Kidney (tissue), 14 donors: ENCODE results near the gene PRLR. TPM values are rescaled to one million over a fixed set of nuclear protein-coding genes. Genes with fewer than 3 reads are reported as not detected.

Experiments used
- DNase-seq, 5 donors: peaks; one replicate each; pipeline ENCODE4 v3.0.0-alpha.2; 2013 to 2020
- FAIRE-seq: peaks from 2 replicates; lab custom pipeline; 2012; peaks lifted over from hg19 to GRCh38; lab: Jason Lieb, UNC
- H3K27ac ChIP-seq, 2 donors: one replicate each; pipeline ENCODE4 v1.7.0; 2013; ENCODE audit warnings: low read depth in 2 of 2, low read length in 2 of 2, inconsistent platforms in 1 of 2
- H3K27me3 ChIP-seq: one replicate; pipeline ENCODE4 v1.7.1; 2013; ENCODE audit warnings: low read length, inconsistent platforms; ENCODE audit not compliant: control insufficient read depth, insufficient read depth
- H3K36me3 ChIP-seq, 3 donors: one replicate each; pipeline versions ENCODE4 v1.7.0 to v1.7.1; 2013; ENCODE audit warnings: low read length in 3 of 3, control low read depth in 1 of 3, inconsistent platforms in 1 of 3; ENCODE audit not compliant: insufficient read depth in 3 of 3, control insufficient read depth in 2 of 3
- H3K4me1 ChIP-seq, 3 donors: one replicate each; pipeline versions ENCODE4 v1.7.0 to v1.7.1; 2013; ENCODE audit warnings: low read length in 3 of 3, inconsistent platforms in 1 of 3, low read depth in 1 of 3; ENCODE audit not compliant: control insufficient read depth in 2 of 3, insufficient read depth in 2 of 3
- H3K4me3 ChIP-seq, 3 donors: one replicate each; pipeline versions ENCODE4 v1.7.0 to v1.8.1; 2013; ENCODE audit warnings: low read length in 3 of 3, control low read depth in 1 of 3, inconsistent platforms in 1 of 3
- H3K9ac ChIP-seq, 3 donors: one replicate each; pipeline versions ENCODE4 v1.7.0 to v1.7.1; 2013; ENCODE audit warnings: low read length in 3 of 3, control low read depth in 1 of 3, inconsistent platforms in 1 of 3
- H3K9me3 ChIP-seq, 3 donors: one replicate each; pipeline versions ENCODE4 v1.7.0 to v1.7.1; 2013; ENCODE audit warnings: low read length in 3 of 3, control low read depth in 1 of 3, inconsistent platforms in 1 of 3; ENCODE audit not compliant: control insufficient read depth in 2 of 3, insufficient read depth in 1 of 3
- CTCF ChIP-seq: IDR thresholded peaks from 3 replicates; pipeline ENCODE4 v1.5.1; 2012; ENCODE audit warnings: mild to moderate bottlenecking, moderate library complexity, borderline replicate concordance; ENCODE audit not compliant: insufficient read depth; ENCODE audit errors: extremely low read depth
- intact Hi-C: fragments of 100-400 bp; cut with DNase I; formaldehyde crosslinking; loops from one replicate; pipeline ENCODE4 v1.11.1; 2022
- polyA plus RNA-seq: library from polyadenylated mRNA; stranded (reverse); fragments of 350-450 nt; fragmentation: Illumina TruSeq; extraction: RNeasy Lipid Tissue Mini Kit (QIAGEN cat#74804); gene quantifications from one replicate; pipeline ENCODE4 v1.2.3, GENCODE V29; 2014; ENCODE audit warnings: low read depth, low replicate concordance; ENCODE audit not compliant: insufficient read depth
- total RNA-seq: library from RNA; stranded (reverse); fragmentation: NEBNext Ultra II Directional; extraction: Animal tissue kit (Norgen Biotek cat#: 25700); gene quantifications from one replicate; pipeline ENCODE4 v1.2.1, GENCODE V29; 2021
- donor health status: control.
- donor health status: control.
- donor health status: control.
- donor health status: control.
- donor health status: control.
- donor health status: DM: yes; HTN: yes; CAD: no.
- donor health status: Normal renal cell carcinoma (clear cell type).

PRLR gene
- total and polyA plus RNA-seq, 2 donors from 2014 or later, result 6.3 to 9.3 TPM

DNA sequence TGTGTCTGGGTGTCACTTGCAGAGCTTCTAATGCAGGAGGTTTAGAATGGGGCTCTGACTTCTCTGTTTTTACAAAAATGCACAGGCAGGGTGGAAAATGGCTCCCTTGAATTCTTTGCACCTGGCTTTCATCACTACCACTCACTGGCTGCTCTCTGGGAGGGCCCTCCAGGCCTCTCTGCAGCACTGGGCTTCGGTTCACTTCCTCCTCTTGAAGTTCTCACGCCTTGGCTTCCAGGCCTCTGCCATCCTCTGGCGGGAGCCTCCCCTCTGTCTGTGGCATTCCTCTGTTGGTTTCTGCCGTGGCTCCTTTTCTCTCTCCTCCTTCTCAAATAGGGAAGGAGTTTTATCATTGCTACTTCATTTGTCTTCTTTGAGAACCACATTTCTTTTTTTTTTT lies 2.8 kb upstream of the PRLR start:
- intact Hi-C loops, result no loop called here
- Histone ChIP-seq H3K9me3 (no peaks in the 10 kb centered on the region), H3K4me3 (no peak overlapping the region), H3K36me3 (no peaks in the 10 kb centered on the region), H3K27me3 (no peaks in the 10 kb centered on the region), H3K27ac (no peak overlapping the region), H3K4me1 (peaks cover 0 to 3% (median 0%) of the 10 kb centered on the region in 3 donors), H3K9ac (no peak overlapping the region)
- DNase-seq (no peak), FAIRE-seq (no peak)
- TF ChIP-seq CTCF, result no peak

GRCh38 chr5:35232124-35232523 lies 1.8 kb upstream of the PRLR start:
- Histone ChIP-seq H3K4me3 (no peak overlapping the region), H3K9me3 (no peaks in the 10 kb centered on the region), H3K4me1 (peaks cover 0 to 3% (median 0%) of the 10 kb centered on the region in 3 donors), H3K36me3 (no peaks in the 10 kb centered on the region), H3K9ac (no peak overlapping the region), H3K27me3 (no peaks in the 10 kb centered on the region), H3K27ac (no peak overlapping the region)
- DNase-seq (no peak), FAIRE-seq (no peak)
- TF ChIP-seq CTCF, result no peak
- intact Hi-C loops, result no loop called here

GRCh38 chr5:35229076-35230037 lies 930 bp downstream of the PRLR start:
- H3K4me3 ChIP-seq, result peak overlapping the region; percentile 65 to 68 (median 66)
- H3K27me3 ChIP-seq, result no peaks in the 10 kb centered on the region
- H3K27ac ChIP-seq, result peak overlapping the region; percentile 43 to 74
- H3K9me3 ChIP-seq, result no peaks in the 10 kb centered on the region
- TF ChIP-seq CTCF, result peak; percentile 23
- DNase-seq, result peak; percentile 64 to 82 (median 75)
- intact Hi-C loops, result no loop called here
- H3K36me3 ChIP-seq, result no peaks in the 10 kb centered on the region
- H3K4me1 ChIP-seq, result peaks cover 0 to 3% (median 0%) of the 10 kb centered on the region in 3 donors
- H3K9ac ChIP-seq, result peak overlapping the region; percentile 24 to 52 (median 51)
- no peak for FAIRE-seq
